ENCODE results near the gene NDE1.
"Not testable (repeated sequence)": the region's sequence is repeated elsewhere in the genome, so short reads cannot be mapped to it uniquely, and the experiment has no call there.

Gene NDE1

GRCh38 chr16:15691046-15691445 is 41.0 kb downstream of the NDE1 start:
- H3K36me3 ChIP-seq (ENCODE audit: insufficient read depth, low read length), result peaks cover 95% of the 10 kb centered on the region
- H3K79me2 ChIP-seq (ENCODE audit: insufficient read depth, low read length), result no peaks in the 10 kb centered on the region
- no peaks in the 10 kb centered on the region for H4K20me1 ChIP-seq (ENCODE audit: insufficient read depth, low read length)
- TF ChIP-seq EZH2 (IDR thresholded peaks at IDR 0.05; ENCODE audit: borderline replicate concordance, low read length) (no peak), CTCF (IDR thresholded peaks at IDR 0.05; ENCODE audit: low read length) (no peak)
- no peak overlapping the region for H3K4me2 ChIP-seq (ENCODE audit: low read length)
- H3K9me2 ChIP-seq (ENCODE audit: low read depth, low read length), result no peaks in the 10 kb centered on the region
- H3K27me3 ChIP-seq (ENCODE audit: insufficient read depth, low read length), result no peaks in the 10 kb centered on the region
- H3K9me3 ChIP-seq (ENCODE audit: low read length), result no peaks in the 10 kb centered on the region
- no peak overlapping the region for H3K4me3 ChIP-seq (ENCODE audit: low read depth, low read length, poor library complexity, severe bottlenecking)
- H2AFZ ChIP-seq (ENCODE audit: low read length), result no peak overlapping the region
- H3K4me1 ChIP-seq (ENCODE audit: insufficient read depth, low read length, severe bottlenecking), result no peaks in the 10 kb centered on the region
- no peak overlapping the region for H3K9ac ChIP-seq (ENCODE audit: low read length)
- H3F3A ChIP-seq (ENCODE audit: insufficient read depth, low read length), result no peaks in the 10 kb centered on the region
- no peak overlapping the region for H3K27ac ChIP-seq (ENCODE audit: low read depth, low read length, poor library complexity, severe bottlenecking)

GRCh38 chr16:15692508-15692907 is 42.5 kb downstream of the NDE1 start:
- H3K4me1 ChIP-seq (ENCODE audit: insufficient read depth, low read length, severe bottlenecking); H3K9ac ChIP-seq (ENCODE audit: low read length); H3K79me2 ChIP-seq (ENCODE audit: insufficient read depth, low read length); H3K4me3 ChIP-seq (ENCODE audit: low read depth, low read length, poor library complexity, severe bottlenecking); H2AFZ ChIP-seq (ENCODE audit: low read length); H3K27me3 ChIP-seq (ENCODE audit: insufficient read depth, low read length); H3K9me2 ChIP-seq (ENCODE audit: low read depth, low read length); H3K9me3 ChIP-seq (ENCODE audit: low read length); H3K4me2 ChIP-seq (ENCODE audit: low read length); H3F3A ChIP-seq (ENCODE audit: insufficient read depth, low read length); H4K20me1 ChIP-seq (ENCODE audit: insufficient read depth, low read length); H3K27ac ChIP-seq (ENCODE audit: low read depth, low read length, poor library complexity, severe bottlenecking): not testable (repeated sequence)
- H3K36me3 ChIP-seq (ENCODE audit: insufficient read depth, low read length), result peaks cover 95% of the 10 kb centered on the region

DNA sequence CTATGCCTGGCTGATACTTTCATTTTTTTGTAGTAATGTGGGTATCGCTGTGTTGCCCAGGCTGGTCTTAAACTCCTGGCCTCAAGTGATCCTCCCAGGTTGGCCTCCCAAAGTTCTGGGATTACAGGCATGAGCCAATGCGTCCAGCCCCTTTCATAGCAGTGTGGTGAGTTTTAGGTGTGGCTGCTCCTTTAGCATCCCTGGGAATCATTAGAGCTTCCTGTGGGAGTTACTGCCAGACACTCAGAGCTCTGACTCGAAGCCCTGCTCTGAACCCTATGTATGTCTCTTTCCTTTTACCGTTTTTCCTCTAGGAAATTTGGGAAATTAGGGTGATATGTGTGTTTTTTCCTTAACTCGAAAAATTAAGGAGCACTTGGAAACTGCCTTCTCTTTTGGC is 44.5 kb downstream of the NDE1 start:
- Histone ChIP-seq H3K4me3 (ENCODE audit: low read depth, low read length, poor library complexity, severe bottlenecking) (no peak overlapping the region), H3K9me2 (ENCODE audit: low read depth, low read length) (no peaks in the 10 kb centered on the region), H3K4me1 (ENCODE audit: insufficient read depth, low read length, severe bottlenecking) (no peaks in the 10 kb centered on the region), H3K27me3 (ENCODE audit: insufficient read depth, low read length) (no peaks in the 10 kb centered on the region), H3K36me3 (ENCODE audit: insufficient read depth, low read length) (peaks cover 96% of the 10 kb centered on the region), H3K27ac (ENCODE audit: low read depth, low read length, poor library complexity, severe bottlenecking) (no peak overlapping the region), H3K4me2 (ENCODE audit: low read length) (no peak overlapping the region), H3K9me3 (ENCODE audit: low read length) (no peaks in the 10 kb centered on the region), H4K20me1 (ENCODE audit: insufficient read depth, low read length) (no peaks in the 10 kb centered on the region), H3K9ac (ENCODE audit: low read length) (no peak overlapping the region), H3K79me2 (ENCODE audit: insufficient read depth, low read length) (no peaks in the 10 kb centered on the region), H3F3A (ENCODE audit: insufficient read depth, low read length) (no peaks in the 10 kb centered on the region), H2AFZ (ENCODE audit: low read length) (no peak overlapping the region)
- TF ChIP-seq CTCF (IDR thresholded peaks at IDR 0.05; ENCODE audit: low read length), result no peak
- no peak for TF ChIP-seq EZH2 (IDR thresholded peaks at IDR 0.05; ENCODE audit: borderline replicate concordance, low read length)

DNA sequence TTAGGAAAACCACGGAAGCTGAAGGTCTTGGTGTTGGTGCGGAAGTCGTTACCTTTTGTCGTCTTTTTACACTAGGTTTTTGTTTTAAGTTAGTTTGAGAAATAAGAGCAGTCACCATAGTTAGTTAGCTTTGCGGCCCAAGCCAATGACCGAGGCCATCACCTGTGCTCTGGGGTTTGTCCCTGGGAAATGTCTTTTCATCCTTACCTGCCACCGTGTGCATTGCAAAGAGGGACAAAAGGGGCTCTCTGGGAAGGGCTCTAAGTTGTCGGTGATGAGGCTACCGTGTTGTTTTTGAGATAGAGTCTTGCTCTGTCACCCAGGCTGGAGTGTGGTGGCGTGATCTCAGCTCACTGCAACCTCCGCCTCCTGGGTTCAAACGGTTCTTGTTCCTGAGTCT is 49.8 kb downstream of the NDE1 start:
- no peak overlapping the region for H3K4me3 ChIP-seq (ENCODE audit: low read depth, low read length, poor library complexity, severe bottlenecking)
- H3K9ac ChIP-seq (ENCODE audit: low read length), result no peak overlapping the region
- no peaks in the 10 kb centered on the region for H3K9me2 ChIP-seq (ENCODE audit: low read depth, low read length)
- H3K4me2 ChIP-seq (ENCODE audit: low read length), result no peak overlapping the region
- TF ChIP-seq CTCF (IDR thresholded peaks at IDR 0.05; ENCODE audit: low read length) (no peak), EZH2 (IDR thresholded peaks at IDR 0.05; ENCODE audit: borderline replicate concordance, low read length) (no peak)
- no peaks in the 10 kb centered on the region for H3K79me2 ChIP-seq (ENCODE audit: insufficient read depth, low read length)
- H3K36me3 ChIP-seq (ENCODE audit: insufficient read depth, low read length), result peaks cover 83% of the 10 kb centered on the region
- H4K20me1 ChIP-seq (ENCODE audit: insufficient read depth, low read length), result no peaks in the 10 kb centered on the region
- H2AFZ ChIP-seq (ENCODE audit: low read length), result no peak overlapping the region
- no peaks in the 10 kb centered on the region for H3K9me3 ChIP-seq (ENCODE audit: low read length)
- no peak overlapping the region for H3K27ac ChIP-seq (ENCODE audit: low read depth, low read length, poor library complexity, severe bottlenecking)
- no peaks in the 10 kb centered on the region for H3K4me1 ChIP-seq (ENCODE audit: insufficient read depth, low read length, severe bottlenecking)
- H3F3A ChIP-seq (ENCODE audit: insufficient read depth, low read length), result no peaks in the 10 kb centered on the region
- H3K27me3 ChIP-seq (ENCODE audit: insufficient read depth, low read length), result no peaks in the 10 kb centered on the region
